ENCODE measurements around the gene PLXNA2. TPM values are rescaled to one million over a fixed set of nuclear protein-coding genes. Genes with fewer than 3 reads are reported as not detected.

Gene PLXNA2
- total and polyA plus RNA-seq, 9 donors, result 17.8 to 43.3 (median 35.1) TPM

DNA sequence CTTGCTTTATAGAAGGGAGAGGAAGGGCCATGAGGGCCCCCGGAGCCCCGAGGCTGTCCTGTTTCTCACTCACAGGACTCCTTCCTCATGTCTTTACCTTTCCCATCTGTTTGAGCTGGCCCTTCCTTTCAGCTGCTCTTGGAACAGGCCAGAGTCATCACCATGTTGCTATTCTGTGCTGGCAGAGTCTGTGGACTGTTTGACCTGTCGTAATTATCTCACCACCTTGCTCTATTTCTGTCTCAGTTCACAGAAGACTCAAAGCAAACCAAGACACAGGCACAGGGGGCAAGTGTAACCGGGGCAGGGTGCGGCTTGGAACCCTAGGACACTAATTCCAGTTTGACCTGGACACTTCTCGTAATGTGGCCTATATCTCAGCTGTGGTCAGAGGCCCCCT, 228.9 kb downstream of the PLXNA2 start:
- Histone ChIP-seq H3K4me1 (ENCODE audit: control insufficient read depth, insufficient read depth, low read length) (no peaks in the 10 kb centered on the region), H3K9me3 (replicated peaks; ENCODE audit: control insufficient read depth, low read depth, low read length) (no peaks in the 10 kb centered on the region), H3K4me3 (ENCODE audit: low read length) (no peak overlapping the region), H3K27me3 (ENCODE audit: control insufficient read depth, insufficient read depth, low read length) (peaks cover 2% of the 10 kb centered on the region), H3K36me3 (ENCODE audit: control insufficient read depth, insufficient read depth, low read length) (no peaks in the 10 kb centered on the region), H3K27ac (ENCODE audit: low read length) (no peak overlapping the region)
- DNase-seq, result no peak
- WGBS (ENCODE audit: insufficient coverage), result 96% methylated on average over 3 of the region's 6 CpGs

DNA sequence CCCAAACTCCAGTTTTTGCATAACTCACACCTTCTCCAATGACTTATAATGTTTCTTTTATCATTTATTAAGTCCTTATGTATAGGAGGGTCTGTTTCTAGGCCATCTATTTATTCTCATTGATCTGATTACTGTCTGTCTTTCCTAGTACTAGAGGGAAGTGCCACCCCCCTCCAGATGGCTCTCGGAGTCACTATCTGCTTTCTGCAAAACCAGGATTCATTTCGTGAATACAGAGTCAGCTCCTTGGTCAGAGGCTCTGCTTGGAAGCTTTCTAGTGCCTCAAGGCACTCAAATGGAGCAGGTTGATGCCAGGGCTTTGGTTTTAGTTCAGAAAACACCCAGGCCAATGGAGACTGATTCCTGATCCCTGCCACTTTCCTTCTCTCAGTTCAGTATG, 231.0 kb downstream of the PLXNA2 start:
- Histone ChIP-seq H3K36me3 (ENCODE audit: control insufficient read depth, insufficient read depth, low read length) (no peaks in the 10 kb centered on the region), H3K4me3 (ENCODE audit: low read length) (no peak overlapping the region), H3K27me3 (ENCODE audit: control insufficient read depth, insufficient read depth, low read length) (peaks cover 2% of the 10 kb centered on the region), H3K27ac (ENCODE audit: low read length) (no peak overlapping the region), H3K9me3 (replicated peaks; ENCODE audit: control insufficient read depth, low read depth, low read length) (no peaks in the 10 kb centered on the region), H3K4me1 (ENCODE audit: control insufficient read depth, insufficient read depth, low read length) (no peaks in the 10 kb centered on the region)
- DNase-seq, result no peak
- 65% methylated on average over 2 of the region's 2 CpGs for WGBS (ENCODE audit: insufficient coverage)

DNA sequence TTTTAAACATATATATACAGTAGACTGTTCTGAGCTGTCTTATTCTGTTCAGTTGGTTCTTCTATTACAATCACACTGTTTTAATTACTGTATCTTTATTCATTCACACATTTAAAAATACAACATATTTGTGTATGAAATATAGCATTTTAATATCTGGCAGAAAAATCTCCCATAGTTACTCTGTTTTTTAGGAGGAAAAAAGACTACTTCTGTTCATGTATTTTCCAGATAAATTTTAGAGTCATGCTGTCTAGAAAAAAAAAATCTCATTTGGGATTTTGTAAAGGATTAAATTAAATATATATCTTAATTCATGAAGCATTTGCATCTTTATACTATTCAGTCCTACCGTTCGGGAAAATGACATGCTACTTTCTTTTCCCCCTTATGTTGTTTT, 231.5 kb downstream of the PLXNA2 start:
- WGBS (ENCODE audit: insufficient coverage), result no CpG with 5 or more reads among the region's 2 CpGs
- Histone ChIP-seq H3K36me3 (ENCODE audit: control insufficient read depth, insufficient read depth, low read length) (no peaks in the 10 kb centered on the region), H3K27me3 (ENCODE audit: control insufficient read depth, insufficient read depth, low read length) (peaks cover 2% of the 10 kb centered on the region), H3K4me3 (ENCODE audit: low read length) (no peak overlapping the region), H3K4me1 (ENCODE audit: control insufficient read depth, insufficient read depth, low read length) (no peaks in the 10 kb centered on the region), H3K27ac (ENCODE audit: low read length) (no peak overlapping the region), H3K9me3 (replicated peaks; ENCODE audit: control insufficient read depth, low read depth, low read length) (no peaks in the 10 kb centered on the region)
- DNase-seq, result no peak

DNA sequence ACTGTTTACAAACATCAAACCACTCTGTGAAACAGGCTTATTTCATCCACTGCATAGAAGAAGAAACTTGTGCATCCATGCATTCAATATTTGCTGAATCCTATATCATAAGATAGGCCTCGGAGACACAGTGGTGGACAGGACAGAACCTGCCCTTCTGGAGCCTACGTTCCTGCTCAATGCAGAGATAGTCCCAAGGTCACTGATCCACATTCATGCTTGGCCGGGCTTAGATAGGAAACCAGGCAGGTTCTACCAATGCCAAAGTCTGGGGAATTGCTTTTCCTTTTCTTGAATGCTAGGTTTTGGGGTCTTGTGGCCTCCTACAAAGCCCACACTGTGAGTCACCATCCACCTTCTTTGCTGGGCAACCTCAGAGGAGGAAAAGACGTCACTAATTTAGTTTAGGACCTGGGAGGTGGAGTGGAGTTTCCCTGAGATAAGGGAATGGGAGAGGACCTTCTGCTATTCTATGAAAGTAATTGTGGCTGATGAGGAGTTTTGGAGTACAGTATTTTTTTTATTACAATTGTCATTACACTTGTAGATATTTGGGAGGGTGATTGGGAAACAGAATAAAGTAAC, 233.6 kb downstream of the PLXNA2 start:
- no peaks in the 10 kb centered on the region for H3K9me3 ChIP-seq (replicated peaks; ENCODE audit: control insufficient read depth, low read depth, low read length)
- no peak for DNase-seq
- 94% methylated on average over 3 of the region's 4 CpGs for WGBS (ENCODE audit: insufficient coverage)
- peaks cover 2% of the 10 kb centered on the region for H3K27me3 ChIP-seq (ENCODE audit: control insufficient read depth, insufficient read depth, low read length)
- H3K4me1 ChIP-seq (ENCODE audit: control insufficient read depth, insufficient read depth, low read length), result no peaks in the 10 kb centered on the region
- H3K4me3 ChIP-seq (ENCODE audit: low read length), result no peak overlapping the region
- H3K36me3 ChIP-seq (ENCODE audit: control insufficient read depth, insufficient read depth, low read length), result no peaks in the 10 kb centered on the region
- H3K27ac ChIP-seq (ENCODE audit: low read length), result no peak overlapping the region

DNA sequence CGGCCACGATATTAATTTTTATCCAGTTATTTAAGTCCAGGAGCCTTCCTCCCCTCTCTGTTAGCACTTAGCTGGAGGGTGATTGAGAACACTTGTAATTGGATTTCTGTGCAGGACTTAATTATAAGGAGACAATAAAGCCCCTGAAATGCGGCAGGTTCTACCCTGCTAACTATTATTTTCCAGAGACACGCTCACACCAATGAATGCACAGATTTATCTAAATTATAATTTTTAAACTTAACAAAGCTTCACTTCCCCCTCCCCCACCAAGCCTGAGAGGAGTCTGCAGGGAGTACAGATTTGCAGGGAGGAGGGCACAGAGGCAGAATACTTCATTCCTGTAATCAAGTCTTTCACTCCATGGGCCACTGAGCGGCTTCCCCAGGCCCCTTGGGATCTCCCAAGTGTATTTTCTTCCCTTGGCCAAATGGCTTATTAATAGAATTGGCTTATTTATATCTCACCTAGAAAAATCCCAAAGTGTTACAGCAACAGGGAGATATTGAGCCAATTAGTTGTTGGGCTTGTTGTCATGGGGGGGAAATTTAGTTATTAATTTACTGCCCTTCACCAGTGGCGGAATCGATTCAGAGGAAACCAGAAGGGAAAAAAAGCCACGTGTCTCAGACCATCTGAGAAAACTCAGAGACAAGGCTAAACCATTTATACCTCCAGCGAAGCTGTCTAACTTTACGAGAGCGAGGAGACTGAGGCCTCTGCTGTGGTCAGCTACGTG, 234.3 kb downstream of the PLXNA2 start:
- Histone ChIP-seq H3K36me3 (ENCODE audit: control insufficient read depth, insufficient read depth, low read length) (no peaks in the 10 kb centered on the region), H3K27ac (ENCODE audit: low read length) (no peak overlapping the region), H3K4me3 (ENCODE audit: low read length) (no peak overlapping the region), H3K4me1 (ENCODE audit: control insufficient read depth, insufficient read depth, low read length) (no peaks in the 10 kb centered on the region), H3K27me3 (ENCODE audit: control insufficient read depth, insufficient read depth, low read length) (peaks cover 2% of the 10 kb centered on the region), H3K9me3 (replicated peaks; ENCODE audit: control insufficient read depth, low read depth, low read length) (no peaks in the 10 kb centered on the region)
- DNase-seq, result no peak
- WGBS (ENCODE audit: insufficient coverage), result 73% methylated on average over 7 of the region's 12 CpGs

DNA sequence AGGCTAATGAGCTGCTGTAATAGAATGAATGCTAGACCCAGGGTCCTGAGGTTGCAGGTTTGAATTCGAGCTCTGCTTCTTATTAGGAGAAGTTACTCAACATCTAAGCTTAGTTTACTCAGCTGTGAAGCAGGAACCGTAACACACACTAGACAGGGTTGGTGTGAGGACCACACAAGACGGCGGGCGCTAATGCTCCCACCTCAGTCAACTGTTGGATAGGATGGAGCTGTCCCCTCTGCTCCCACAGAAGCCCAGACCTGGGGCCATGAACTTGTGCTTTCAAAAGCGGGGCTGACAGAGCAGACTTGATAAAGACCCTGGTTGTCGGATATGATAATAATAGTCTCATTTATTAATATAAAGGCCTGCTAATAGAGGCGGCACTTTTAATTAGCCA, 234.9 kb downstream of the PLXNA2 start:
- no CpG with 5 or more reads among the region's 8 CpGs for WGBS (ENCODE audit: insufficient coverage)
- DNase-seq, result no peak
- Histone ChIP-seq H3K9me3 (replicated peaks; ENCODE audit: control insufficient read depth, low read depth, low read length) (no peaks in the 10 kb centered on the region), H3K27ac (ENCODE audit: low read length) (no peak overlapping the region), H3K27me3 (ENCODE audit: control insufficient read depth, insufficient read depth, low read length) (peaks cover 2% of the 10 kb centered on the region), H3K4me3 (ENCODE audit: low read length) (no peak overlapping the region), H3K4me1 (ENCODE audit: control insufficient read depth, insufficient read depth, low read length) (no peaks in the 10 kb centered on the region), H3K36me3 (ENCODE audit: control insufficient read depth, insufficient read depth, low read length) (no peaks in the 10 kb centered on the region)

DNA sequence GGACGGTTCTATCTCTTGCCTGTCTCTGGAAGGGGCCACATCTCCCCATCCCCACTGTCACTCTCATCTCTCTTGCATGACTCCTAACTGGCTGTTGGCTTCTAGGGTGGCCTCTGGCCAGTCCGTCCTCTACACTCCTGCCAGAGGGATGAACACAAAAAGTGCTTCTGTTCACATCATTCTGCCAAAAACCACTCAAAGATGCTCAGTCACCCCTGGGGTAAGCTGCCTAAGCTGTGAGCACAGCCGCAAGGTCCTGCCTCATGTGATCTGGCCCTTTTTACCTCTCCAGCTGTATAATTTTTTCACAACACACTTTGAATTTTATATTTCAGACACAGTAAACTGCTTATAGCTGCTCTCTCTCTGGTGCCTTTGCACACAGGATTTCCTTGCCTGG, 235.7 kb downstream of the PLXNA2 start:
- Histone ChIP-seq H3K27me3 (ENCODE audit: control insufficient read depth, insufficient read depth, low read length) (no peaks in the 10 kb centered on the region), H3K4me1 (ENCODE audit: control insufficient read depth, insufficient read depth, low read length) (no peaks in the 10 kb centered on the region), H3K9me3 (replicated peaks; ENCODE audit: control insufficient read depth, low read depth, low read length) (no peaks in the 10 kb centered on the region), H3K4me3 (ENCODE audit: low read length) (no peak overlapping the region), H3K27ac (ENCODE audit: low read length) (no peak overlapping the region), H3K36me3 (ENCODE audit: control insufficient read depth, insufficient read depth, low read length) (no peaks in the 10 kb centered on the region)
- WGBS (ENCODE audit: insufficient coverage), result 62% methylated on average over 3 of the region's 3 CpGs
- DNase-seq, result no peak

DNA sequence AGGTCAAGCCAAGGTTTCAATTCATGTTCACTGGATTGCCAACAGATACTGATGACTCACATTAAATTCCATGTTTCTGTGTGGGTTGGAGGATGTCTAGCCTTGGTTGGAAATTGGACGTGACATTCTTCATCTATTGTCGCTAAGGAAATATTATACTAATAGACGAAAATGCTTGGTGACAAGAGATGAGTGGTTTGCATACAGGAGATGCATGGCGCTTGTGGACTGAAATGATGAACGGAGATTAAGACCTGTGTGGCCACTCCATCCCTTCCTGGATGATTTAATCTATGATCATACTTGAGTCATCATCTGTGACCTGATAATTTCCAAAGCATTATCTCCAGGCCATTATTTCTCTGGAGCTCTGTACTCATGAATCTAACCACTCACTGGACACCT, 236.2 kb downstream of the PLXNA2 start:
- WGBS (ENCODE audit: insufficient coverage), result 60% methylated on average over 2 of the region's 5 CpGs
- Histone ChIP-seq H3K4me1 (ENCODE audit: control insufficient read depth, insufficient read depth, low read length) (no peaks in the 10 kb centered on the region), H3K27me3 (ENCODE audit: control insufficient read depth, insufficient read depth, low read length) (no peaks in the 10 kb centered on the region), H3K9me3 (replicated peaks; ENCODE audit: control insufficient read depth, low read depth, low read length) (no peaks in the 10 kb centered on the region), H3K36me3 (ENCODE audit: control insufficient read depth, insufficient read depth, low read length) (no peaks in the 10 kb centered on the region), H3K27ac (ENCODE audit: low read length) (no peak overlapping the region), H3K4me3 (ENCODE audit: low read length) (no peak overlapping the region)
- DNase-seq, result no peak

DNA sequence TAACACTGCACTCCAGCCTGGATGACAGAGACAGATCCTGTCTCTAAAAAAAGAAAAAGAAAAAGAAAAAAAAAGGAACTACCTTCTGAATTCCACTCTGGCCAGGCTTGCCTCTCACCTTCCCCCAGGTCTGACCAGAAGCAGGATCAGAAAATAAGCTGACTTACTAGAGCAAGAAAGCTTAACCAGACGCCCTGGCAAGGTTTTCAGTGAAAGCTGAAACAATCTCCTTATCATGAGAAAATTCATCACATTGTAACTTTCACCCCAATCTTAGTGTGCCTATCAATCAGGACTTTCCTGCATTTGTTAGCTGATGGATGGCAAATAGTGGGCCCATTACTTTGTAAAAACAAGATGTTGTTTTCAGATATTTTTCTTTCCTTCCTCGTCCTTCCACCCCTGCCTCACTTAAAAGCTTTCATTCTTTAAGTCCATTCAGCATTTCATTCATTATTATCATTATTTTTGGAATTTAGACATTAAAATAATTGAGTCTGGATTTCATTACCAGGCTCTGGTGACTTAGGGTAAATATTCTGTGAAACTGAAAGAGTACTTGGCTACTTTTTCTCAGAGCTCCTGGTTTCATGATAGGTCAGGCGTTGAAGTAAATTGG, 236.8 kb downstream of the PLXNA2 start:
- Histone ChIP-seq H3K4me3 (ENCODE audit: low read length) (no peak overlapping the region), H3K27ac (ENCODE audit: low read length) (no peak overlapping the region), H3K36me3 (ENCODE audit: control insufficient read depth, insufficient read depth, low read length) (no peaks in the 10 kb centered on the region), H3K27me3 (ENCODE audit: control insufficient read depth, insufficient read depth, low read length) (peaks cover 2% of the 10 kb centered on the region), H3K9me3 (replicated peaks; ENCODE audit: control insufficient read depth, low read depth, low read length) (no peaks in the 10 kb centered on the region), H3K4me1 (ENCODE audit: control insufficient read depth, insufficient read depth, low read length) (peaks cover 3% of the 10 kb centered on the region)
- DNase-seq, result no peak
- WGBS (ENCODE audit: insufficient coverage), result 43% methylated on average over 1 of the region's 3 CpGs

DNA sequence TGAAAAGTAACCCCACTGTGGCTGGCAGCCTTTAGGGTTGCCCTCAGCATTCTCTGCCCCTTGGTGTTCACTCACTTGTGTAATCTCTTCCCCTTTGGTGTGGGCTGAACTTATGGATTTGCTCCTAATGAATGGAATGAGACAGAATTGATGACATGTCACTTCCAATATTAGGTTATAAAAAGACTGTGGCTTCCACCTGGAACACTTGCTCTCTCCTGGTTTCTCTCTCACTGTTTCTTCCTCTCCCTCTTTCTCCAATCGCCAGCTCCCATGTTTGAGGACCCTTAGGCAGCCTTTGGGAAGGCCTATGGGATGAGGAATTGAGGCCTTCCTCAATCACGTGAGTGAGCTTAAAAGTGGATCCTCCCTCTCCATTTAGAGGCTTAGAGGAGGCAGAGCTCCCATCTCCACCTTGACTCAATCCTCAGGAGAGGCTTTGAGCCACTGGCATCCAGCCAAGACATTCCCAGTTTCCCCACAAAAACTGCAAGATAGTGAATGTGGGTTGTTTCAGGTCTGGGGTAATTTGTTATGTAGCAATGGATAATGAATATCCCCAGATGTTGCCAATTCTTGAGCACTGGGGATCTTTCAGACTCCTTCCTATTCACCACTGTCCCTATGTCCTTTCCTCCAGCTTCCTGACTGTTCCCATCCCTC, 237.8 kb downstream of the PLXNA2 start:
- H3K9me3 ChIP-seq (replicated peaks; ENCODE audit: control insufficient read depth, low read depth, low read length), result no peaks in the 10 kb centered on the region
- H3K4me1 ChIP-seq (ENCODE audit: control insufficient read depth, insufficient read depth, low read length), result peaks cover 5% of the 10 kb centered on the region
- no peak overlapping the region for H3K27ac ChIP-seq (ENCODE audit: low read length)
- no CpG with 5 or more reads among the region's 2 CpGs for WGBS (ENCODE audit: insufficient coverage)
- no peaks in the 10 kb centered on the region for H3K36me3 ChIP-seq (ENCODE audit: control insufficient read depth, insufficient read depth, low read length)
- DNase-seq, result no peak
- H3K27me3 ChIP-seq (ENCODE audit: control insufficient read depth, insufficient read depth, low read length), result peaks cover 2% of the 10 kb centered on the region
- H3K4me3 ChIP-seq (ENCODE audit: low read length), result no peak overlapping the region

Measured in muscle of leg (tissue), 11 donors.